Spleen (tissue), 7 donors: ENCODE measurements around the gene TTC39B.

Source experiments
- CTCF ChIP-seq, 11 experiments: fragments of 200-600 bp in 7 of 11; fragments of 450-650 bp in 4 of 11; sonication (generic) in 4 of 11; IDR thresholded peaks in 8 of 11; conservative IDR thresholded peaks in 3 of 11; 1 replicate in 7 of 11; 2 replicates in 4 of 11; pipeline versions ENCODE4 v1.4.0 to v1.8.0; 2016 to 2021; ENCODE audit warnings: antibody characterized with exemption in 11 of 11, inconsistent platforms in 4 of 11, mild to moderate bottlenecking in 1 of 11
- POLR2A ChIP-seq, 3 donors: fragments of 450-650 bp; IDR thresholded peaks; one replicate each; pipeline ENCODE4 v1.5.1; 2017; ENCODE audit warnings: antibody characterized with exemption in 3 of 3, mild to moderate bottlenecking in 1 of 3
- POLR2AphosphoS5 ChIP-seq, 3 donors: sonication (generic); formaldehyde crosslinking; IDR thresholded peaks; one replicate each; pipeline ENCODE4 v1.5.1; 2017; ENCODE audit warnings: antibody characterized with exemption in 3 of 3
- donor health status: DM: no; HTN: no; CAD: no; lungs with moderate emphysema.
- donor health status: DM: no; HTN: no; CAD: no.
- donor health status: DM: no; HTN: no; CAD: no.

DNA sequence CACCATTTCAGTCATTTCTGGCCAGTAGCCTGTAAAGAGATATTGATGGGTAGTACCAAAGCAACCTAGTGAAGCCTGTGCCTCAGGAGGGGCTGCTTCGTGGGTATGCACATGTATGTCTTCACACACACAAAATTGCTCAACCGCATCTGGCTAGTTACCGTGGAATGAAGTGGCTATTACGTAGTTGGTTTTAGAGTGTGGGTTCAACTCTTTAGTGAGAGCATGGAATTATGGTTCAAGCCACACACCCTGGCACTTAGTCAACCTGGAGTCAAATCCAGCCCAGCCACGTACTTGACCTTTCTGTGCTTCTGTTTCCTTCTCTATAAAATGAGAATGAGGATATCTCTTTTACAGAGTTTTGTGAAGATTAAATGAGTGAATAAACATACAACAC is 174.9 kb downstream of the TTC39B start:
- no peak for TF ChIP-seq POLR2AphosphoS5 (IDR thresholded peaks at IDR 0.05)
- TF ChIP-seq CTCF (IDR thresholded peaks at IDR 0.05 in 8 of 11, conservative IDR thresholded peaks at IDR 0.05 in 3 of 11): no peak
- TF ChIP-seq POLR2A (IDR thresholded peaks at IDR 0.05): no peak
